ENCODE data around the gene SRRD.

Gene SRRD

GRCh38 chr22:26453812-26454500 is 29.7 kb upstream of the SRRD start:
- DNase-seq: no peak

GRCh38 chr22:26457661-26458272 is 25.9 kb upstream of the SRRD start:
- no peak for DNase-seq

GRCh38 chr22:26460202-26460601 is 23.5 kb upstream of the SRRD start:
- no peak for DNase-seq

- peak; percentile 31 for DNase-seq
These were observed 22.4 kb upstream of the SRRD start for GRCh38 chr22:26461188-26461810.

- no peak for DNase-seq
These were observed 21.6 kb upstream of the SRRD start for GRCh38 chr22:26462051-26462450.

- no peak for DNase-seq
These were observed 21.0 kb upstream of the SRRD start for GRCh38 chr22:26462641-26463040.

GRCh38 chr22:26463101-26463661 is 20.5 kb upstream of the SRRD start:
- no peak for DNase-seq

- DNase-seq: no peak
These were observed 20.0 kb upstream of the SRRD start for GRCh38 chr22:26463688-26464087.

GRCh38 chr22:26464312-26464711 is 19.4 kb upstream of the SRRD start:
- no peak for DNase-seq

- DNase-seq: no peak
These were observed 17.5 kb upstream of the SRRD start for GRCh38 chr22:26466196-26466595.

- DNase-seq: no peak
These were observed 12.9 kb upstream of the SRRD start for GRCh38 chr22:26470807-26471206.

GRCh38 chr22:26471522-26471921 is 12.2 kb upstream of the SRRD start:
- DNase-seq: peak; percentile 50

GRCh38 chr22:26474682-26475081 is 9.0 kb upstream of the SRRD start:
- DNase-seq: no peak

GRCh38 chr22:26476705-26477340 is 6.9 kb upstream of the SRRD start:
- DNase-seq: no peak

GRCh38 chr22:26477341-26477731 is 6.3 kb upstream of the SRRD start:
- no peak for DNase-seq

- no peak for DNase-seq
These were observed 4.5 kb upstream of the SRRD start for GRCh38 chr22:26479043-26479791.

GRCh38 chr22:26479792-26480610 is 3.7 kb upstream of the SRRD start:
- no peak for DNase-seq

- DNase-seq: no peak
These were observed 3.1 kb upstream of the SRRD start for GRCh38 chr22:26480611-26480932.

- no peak for DNase-seq
These were observed 2.5 kb upstream of the SRRD start for GRCh38 chr22:26481112-26481693.

GRCh38 chr22:26481694-26482093 is 2.0 kb upstream of the SRRD start:
- DNase-seq: no peak

GRCh38 chr22:26482161-26482560 is 1.5 kb upstream of the SRRD start:
- DNase-seq: no peak

GRCh38 chr22:26483043-26483438 is 636 bp upstream of the SRRD start:
- DNase-seq: no peak
